22Rv1 (cell line): ENCODE measurements around the gene RUNX3.

ENCODE experiments used
- ZFX ChIP-seq: fragments of 450-650 bp; IDR thresholded peaks from 2 replicates; pipeline ENCODE4 v1.6.1; 2017; ENCODE audit warnings: antibody characterized with exemption, borderline replicate concordance
- TF ChIP-seq, protein P1 (sequence below): fragments of 450-650 bp; IDR thresholded peaks from 2 replicates; pipeline ENCODE4 v1.5.1; 2017; ENCODE audit warnings: mild to moderate bottlenecking

DNA sequence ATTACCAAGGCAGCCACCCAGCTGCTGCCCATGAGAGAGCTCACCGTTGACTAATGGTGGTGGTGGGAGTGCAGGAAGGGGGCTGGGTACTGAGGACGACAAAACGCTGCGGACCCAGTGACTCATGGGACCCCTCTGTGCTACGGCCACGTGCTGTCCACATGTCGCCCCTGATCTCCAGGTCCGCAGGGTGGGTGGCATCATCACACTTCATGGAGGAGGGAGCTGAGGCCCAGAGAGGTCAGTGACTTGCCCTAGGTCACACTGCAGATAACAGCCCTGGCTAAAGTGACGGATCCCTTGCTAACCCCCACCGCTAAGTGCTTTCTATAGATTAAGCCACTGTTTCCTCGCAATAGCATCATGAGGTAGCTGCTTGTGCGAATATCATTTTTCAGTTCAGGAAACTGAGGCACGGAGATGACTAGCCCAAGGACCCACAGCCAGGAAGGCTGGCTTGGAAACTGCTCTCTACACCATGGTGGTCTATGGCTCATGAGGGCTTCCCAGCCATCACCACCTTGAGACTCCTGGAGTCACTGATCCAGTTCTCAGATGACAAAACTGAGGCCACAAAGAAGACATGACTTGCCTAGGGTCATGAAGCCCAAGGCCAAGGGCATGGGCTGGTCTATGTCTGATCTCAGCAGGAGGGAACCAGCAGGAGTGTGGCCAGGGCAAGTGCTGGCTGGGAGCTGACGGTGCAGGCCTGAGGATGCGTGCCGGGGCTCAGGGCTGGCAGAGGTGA lies 12.6 kb downstream of the RUNX3 start:
- TF ChIP-seq, protein P1, sequence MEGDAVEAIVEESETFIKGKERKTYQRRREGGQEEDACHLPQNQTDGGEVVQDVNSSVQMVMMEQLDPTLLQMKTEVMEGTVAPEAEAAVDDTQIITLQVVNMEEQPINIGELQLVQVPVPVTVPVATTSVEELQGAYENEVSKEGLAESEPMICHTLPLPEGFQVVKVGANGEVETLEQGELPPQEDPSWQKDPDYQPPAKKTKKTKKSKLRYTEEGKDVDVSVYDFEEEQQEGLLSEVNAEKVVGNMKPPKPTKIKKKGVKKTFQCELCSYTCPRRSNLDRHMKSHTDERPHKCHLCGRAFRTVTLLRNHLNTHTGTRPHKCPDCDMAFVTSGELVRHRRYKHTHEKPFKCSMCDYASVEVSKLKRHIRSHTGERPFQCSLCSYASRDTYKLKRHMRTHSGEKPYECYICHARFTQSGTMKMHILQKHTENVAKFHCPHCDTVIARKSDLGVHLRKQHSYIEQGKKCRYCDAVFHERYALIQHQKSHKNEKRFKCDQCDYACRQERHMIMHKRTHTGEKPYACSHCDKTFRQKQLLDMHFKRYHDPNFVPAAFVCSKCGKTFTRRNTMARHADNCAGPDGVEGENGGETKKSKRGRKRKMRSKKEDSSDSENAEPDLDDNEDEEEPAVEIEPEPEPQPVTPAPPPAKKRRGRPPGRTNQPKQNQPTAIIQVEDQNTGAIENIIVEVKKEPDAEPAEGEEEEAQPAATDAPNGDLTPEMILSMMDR = no peak
- no peak for TF ChIP-seq ZFX
